Pancreas (tissue), 10 donors: ENCODE results near the gene UNC5CL. TPM values are rescaled to one million over a fixed set of nuclear protein-coding genes. Genes with fewer than 3 reads are reported as not detected.
"Not testable (repeated sequence)": the region's sequence is repeated elsewhere in the genome, so short reads cannot be mapped to it uniquely, and the experiment has no call there.

ENCODE experiments used
- ATAC-seq, 4 donors: fragments of 200-7000 bp; cut with Tn5 transposase; one replicate each; pipeline versions ENCODE4 v1.8.0 to v1.9.1; 2020; ENCODE audit warnings: mild to moderate bottlenecking in 4 of 4, moderate library complexity in 4 of 4
- DNase-seq, 6 donors: peaks; one replicate each; pipeline ENCODE4 v3.0.0-alpha.2; 2020
- FAIRE-seq: peaks from 2 replicates; lab custom pipeline; 2012; peaks lifted over from hg19 to GRCh38; lab: Jason Lieb, UNC
- H3K27ac ChIP-seq, 4 donors: fragments of 200-600 bp; sonication (generic); 1 replicate in 3 of 4; 2 replicates in 1 of 4; pipeline versions ENCODE4 v1.5.0 to v1.8.0; 2020
- H3K27me3 ChIP-seq, 4 donors: fragments of 200-600 bp; one replicate each; pipeline ENCODE4 v1.8.0; 2021
- H3K36me3 ChIP-seq, 3 donors: fragments of 200-600 bp; sonication (generic) in 1 of 3; one replicate each; pipeline versions ENCODE4 v1.5.0 to v1.8.0; 2020 to 2021
- H3K4me1 ChIP-seq, 3 donors: fragments of 200-600 bp; one replicate each; pipeline ENCODE4 v1.8.0; 2021
- H3K4me3 ChIP-seq, 4 donors: fragments of 200-600 bp; sonication (generic) in 2 of 4; one replicate each; pipeline versions ENCODE4 v1.5.0 to v1.8.0; 2020 to 2021
- H3K9me3 ChIP-seq, 4 donors: fragments of 200-600 bp; one replicate each; pipeline ENCODE4 v1.8.0; 2021
- WGBS, 2 donors: extraction: QIAGEN DNeasy Blood & Tissue Kit; methylation state at CpG; one replicate each; pipeline ENCODE4 v1.1.7; 2013; 5-methylcytosine and 5-hydroxymethylcytosine counted together
- intact Hi-C, 3 donors: fragments of 100-400 bp; cut with DNase I; formaldehyde crosslinking; loops; one replicate each; pipeline versions ENCODE4 v1.11.1 to v1.14.2; 2022
- polyA plus RNA-seq, 2 donors: library from polyadenylated mRNA; stranded (reverse); fragments of 200-250 nt; gene quantifications; one replicate each; pipeline ENCODE4 v1.2.3, GENCODE V29; 2013
- total RNA-seq, 6 donors: library from RNA; stranded (reverse); fragmentation: NEBNext Ultra II Directional in 4 of 6; extraction: Animal tissue kit (Norgen Biotek cat#: 25700) in 4 of 6; gene quantifications; one replicate each; pipeline versions ENCODE4 v1.2.1 to v1.2.4, GENCODE V29; 2021 to 2023
- TF ChIP-seq, protein P1 (sequence below), 4 donors: fragments of 200-600 bp; sonication (generic) in 3 of 4; IDR thresholded peaks; one replicate each; pipeline versions ENCODE4 v1.5.0 to v1.8.0; 2021; ENCODE audit warnings: antibody characterized with exemption in 4 of 4
- donor health status: healthy with polysubstance abuse.
- donor health status: DM: no; HTN: no; CAD: no; lungs with moderate emphysema.
- donor health status: DM: no; HTN: no; CAD: no.
- donor health status: control.
- donor health status: control.
- donor health status: Bipolar disorder and iron deficiency.
- donor health status: DM: yes; HTN: yes; CAD: no.
- donor health status: DM: no; HTN: no; CAD: no.
- donor health status: DM: no; HTN: no; CAD: no.
- donor health status: DM: yes; HTN: yes; CAD: no.

Gene UNC5CL
- total and polyA plus RNA-seq, 8 donors: 7.2 to 40.6 (median 23.2) TPM

DNA sequence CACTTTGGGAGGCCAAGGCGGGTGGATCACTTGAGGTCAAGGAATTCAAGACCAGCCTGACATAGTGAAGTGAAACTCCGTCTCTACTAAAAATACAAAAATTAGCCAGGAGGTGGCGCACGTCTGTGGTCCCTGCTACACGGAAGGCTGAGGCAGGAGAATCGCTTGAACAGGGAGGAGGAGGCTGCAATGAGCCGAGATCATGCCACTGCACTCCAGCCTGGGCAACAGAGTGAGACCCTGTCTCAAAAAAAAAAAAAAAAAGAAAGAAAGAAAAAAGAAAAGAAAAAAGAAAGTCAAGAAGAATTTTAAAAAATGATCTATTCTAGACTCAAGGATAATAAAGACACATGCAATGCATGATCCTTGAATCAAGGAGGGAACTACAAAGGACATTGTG is 32.8 kb downstream of the UNC5CL start:
- intact Hi-C loops, H3K9me3 ChIP-seq, H3K27ac ChIP-seq, H3K27me3 ChIP-seq, H3K4me3 ChIP-seq, H3K36me3 ChIP-seq, H3K4me1 ChIP-seq: not testable (repeated sequence)
- TF ChIP-seq, protein P1, sequence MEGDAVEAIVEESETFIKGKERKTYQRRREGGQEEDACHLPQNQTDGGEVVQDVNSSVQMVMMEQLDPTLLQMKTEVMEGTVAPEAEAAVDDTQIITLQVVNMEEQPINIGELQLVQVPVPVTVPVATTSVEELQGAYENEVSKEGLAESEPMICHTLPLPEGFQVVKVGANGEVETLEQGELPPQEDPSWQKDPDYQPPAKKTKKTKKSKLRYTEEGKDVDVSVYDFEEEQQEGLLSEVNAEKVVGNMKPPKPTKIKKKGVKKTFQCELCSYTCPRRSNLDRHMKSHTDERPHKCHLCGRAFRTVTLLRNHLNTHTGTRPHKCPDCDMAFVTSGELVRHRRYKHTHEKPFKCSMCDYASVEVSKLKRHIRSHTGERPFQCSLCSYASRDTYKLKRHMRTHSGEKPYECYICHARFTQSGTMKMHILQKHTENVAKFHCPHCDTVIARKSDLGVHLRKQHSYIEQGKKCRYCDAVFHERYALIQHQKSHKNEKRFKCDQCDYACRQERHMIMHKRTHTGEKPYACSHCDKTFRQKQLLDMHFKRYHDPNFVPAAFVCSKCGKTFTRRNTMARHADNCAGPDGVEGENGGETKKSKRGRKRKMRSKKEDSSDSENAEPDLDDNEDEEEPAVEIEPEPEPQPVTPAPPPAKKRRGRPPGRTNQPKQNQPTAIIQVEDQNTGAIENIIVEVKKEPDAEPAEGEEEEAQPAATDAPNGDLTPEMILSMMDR (IDR thresholded peaks at IDR 0.05): peak; percentile 40 to 55 (median 48)
- ATAC-seq: peak; percentile 74 to 95 (median 90)
- peak; percentile 41 for FAIRE-seq
- WGBS, 2 donors: 15 to 30% methylated on average over 7 of the region's 7 CpGs
- DNase-seq: peak in 3 of 6 donors; percentile 52 to 68 (median 55)

DNA sequence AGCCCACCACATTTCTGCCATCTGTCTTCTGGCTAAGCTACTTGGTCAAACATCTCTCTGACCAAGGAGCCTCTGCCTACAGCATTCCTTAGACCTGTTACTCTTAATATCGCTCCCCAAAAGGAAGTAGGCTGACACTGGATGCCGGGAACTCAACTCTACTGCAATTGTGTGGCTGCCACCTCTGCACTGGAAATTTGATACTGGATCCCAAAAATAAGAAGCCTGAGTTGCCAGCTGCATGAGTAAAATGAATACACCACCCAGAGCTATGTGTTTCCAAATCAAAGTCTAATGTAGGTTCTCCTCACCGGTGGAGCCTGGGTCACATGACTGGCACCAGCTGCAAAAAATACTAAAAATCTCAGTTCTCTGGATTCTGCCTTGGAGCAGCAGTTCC is 36.9 kb downstream of the UNC5CL start:
- WGBS, 2 donors: 67 to 72% methylated on average over 3 of the region's 3 CpGs
- intact Hi-C loops: no loop called here
- no peak for FAIRE-seq

DNA sequence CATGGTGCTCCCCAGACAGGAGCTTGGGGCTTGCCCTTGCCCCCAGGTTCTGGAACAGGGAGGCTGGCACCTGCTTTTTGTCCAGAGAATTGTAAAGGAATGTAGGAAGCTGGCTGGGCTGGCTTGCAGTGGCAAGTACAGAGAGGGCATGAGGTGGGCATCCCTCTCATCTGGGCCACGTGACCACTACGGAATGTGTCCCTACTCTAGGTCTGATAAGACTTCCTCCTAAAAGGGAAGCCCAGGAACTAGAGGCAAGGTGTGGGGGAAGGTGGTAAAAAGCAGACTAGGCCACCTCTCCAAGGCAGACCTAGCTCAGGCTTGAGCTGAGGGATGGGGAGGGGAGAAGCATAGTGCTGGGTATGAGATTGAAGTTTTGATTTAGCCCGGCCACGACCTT is 38.8 kb downstream of the UNC5CL start:
- TF ChIP-seq, protein P1 (IDR thresholded peaks at IDR 0.05): no peak
- Histone ChIP-seq H3K4me1 (peaks cover 42 to 57% (median 45%) of the 10 kb centered on the region in 3 donors), H3K27me3 (no peaks in the 10 kb centered on the region), H3K9me3 (no peaks in the 10 kb centered on the region), H3K36me3 (no peaks in the 10 kb centered on the region), H3K27ac (peak overlapping the region; percentile 42 to 91 (median 83)), H3K4me3 (no peak overlapping the region)
- FAIRE-seq (no peak), ATAC-seq (no peak), DNase-seq (no peak)
- WGBS, 2 donors: 72 to 83% methylated on average over 4 of the region's 4 CpGs
- intact Hi-C loops: no loop called here

More for the DNA sequence above, 36.9 kb downstream of the UNC5CL start:
- H3K27me3 ChIP-seq: no peaks in the 10 kb centered on the region
- H3K36me3 ChIP-seq: no peaks in the 10 kb centered on the region
- H3K4me1 ChIP-seq: peaks cover 24 to 38% (median 33%) of the 10 kb centered on the region in 3 donors
- DNase-seq (no peak), ATAC-seq (no peak)
- TF ChIP-seq, protein P1 (IDR thresholded peaks at IDR 0.05): no peak
- H3K9me3 ChIP-seq: no peaks in the 10 kb centered on the region
- H3K4me3 ChIP-seq: no peak overlapping the region
- no peak overlapping the region for H3K27ac ChIP-seq

DNA sequence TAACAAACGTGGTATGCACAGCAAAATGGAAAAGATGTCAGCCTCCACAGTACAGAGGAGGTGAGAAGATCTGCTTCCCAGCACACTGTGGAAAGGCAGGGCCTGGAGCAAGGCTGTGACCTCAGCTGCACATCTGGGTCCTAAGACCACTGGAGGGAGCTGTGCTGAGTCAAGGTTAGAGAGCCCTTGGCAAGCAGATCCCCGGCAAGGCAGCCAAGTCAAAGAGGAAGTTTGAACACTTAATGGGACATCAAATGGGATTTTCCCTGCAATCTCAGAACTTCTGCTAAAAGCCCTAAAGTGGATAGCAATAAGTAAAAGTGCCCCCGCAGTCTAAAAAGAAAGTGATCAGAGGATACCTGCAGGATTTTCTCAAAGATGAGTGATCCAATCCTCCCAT is 39.5 kb downstream of the UNC5CL start:
- Histone ChIP-seq H3K27ac (peak overlapping the region; percentile 79 to 91 (median 89)), H3K27me3 (no peaks in the 10 kb centered on the region), H3K4me1 (peaks cover 47 to 61% (median 52%) of the 10 kb centered on the region in 3 donors), H3K4me3 (no peak overlapping the region), H3K9me3 (no peaks in the 10 kb centered on the region), H3K36me3 (no peaks in the 10 kb centered on the region)
- DNase-seq: peak in 4 of 6 donors; percentile 67 to 82 (median 74)
- 32 to 43% methylated on average over 3 of the region's 3 CpGs for WGBS, 2 donors
- intact Hi-C loops: no loop called here
- TF ChIP-seq, protein P1 (IDR thresholded peaks at IDR 0.05): peak in 2 of 4 donors; percentile 21 to 22
- FAIRE-seq: no peak
- peak; percentile 30 to 64 (median 56) for ATAC-seq

DNA sequence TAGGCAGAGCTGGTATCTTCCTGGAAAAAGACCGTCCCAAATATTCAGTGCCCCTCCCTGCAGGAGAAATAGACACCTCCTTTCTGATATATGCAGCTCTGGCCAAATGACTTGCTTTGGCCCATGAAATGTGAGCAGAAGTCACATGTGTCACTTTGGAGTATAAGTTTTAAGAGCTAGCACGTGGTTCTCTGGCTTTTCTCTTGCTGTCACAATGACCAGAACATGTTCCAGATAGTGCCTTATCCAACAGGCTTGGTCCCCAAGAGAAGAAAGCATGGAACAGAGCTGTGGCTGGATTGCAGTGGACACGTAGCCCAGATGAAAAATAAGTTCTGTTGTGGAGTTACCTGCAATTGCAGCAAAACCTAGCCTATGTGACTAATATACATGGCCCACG is 40.4 kb downstream of the UNC5CL start:
- H3K4me3 ChIP-seq: no peak overlapping the region
- no peaks in the 10 kb centered on the region for H3K36me3 ChIP-seq
- H3K4me1 ChIP-seq: peaks cover 55 to 64% (median 60%) of the 10 kb centered on the region in 3 donors
- DNase-seq: peak in 1 of 6 donors; percentile 21
- peak overlapping the region; percentile 79 to 91 (median 89) for H3K27ac ChIP-seq
- TF ChIP-seq, protein P1 (IDR thresholded peaks at IDR 0.05): no peak
- ATAC-seq: peak; percentile 4 to 15 (median 8)
- no peaks in the 10 kb centered on the region for H3K27me3 ChIP-seq
- H3K9me3 ChIP-seq: no peaks in the 10 kb centered on the region
- no peak for FAIRE-seq
- 34 to 40% methylated on average over 4 of the region's 4 CpGs for WGBS, 2 donors
- intact Hi-C loops: no loop called here
